ENCODE measurements around the gene TM2D1.

GRCh38 chr1:61756773-61757172 lies 31.8 kb upstream of the TM2D1 start:
- TF ChIP-seq, protein P1, sequence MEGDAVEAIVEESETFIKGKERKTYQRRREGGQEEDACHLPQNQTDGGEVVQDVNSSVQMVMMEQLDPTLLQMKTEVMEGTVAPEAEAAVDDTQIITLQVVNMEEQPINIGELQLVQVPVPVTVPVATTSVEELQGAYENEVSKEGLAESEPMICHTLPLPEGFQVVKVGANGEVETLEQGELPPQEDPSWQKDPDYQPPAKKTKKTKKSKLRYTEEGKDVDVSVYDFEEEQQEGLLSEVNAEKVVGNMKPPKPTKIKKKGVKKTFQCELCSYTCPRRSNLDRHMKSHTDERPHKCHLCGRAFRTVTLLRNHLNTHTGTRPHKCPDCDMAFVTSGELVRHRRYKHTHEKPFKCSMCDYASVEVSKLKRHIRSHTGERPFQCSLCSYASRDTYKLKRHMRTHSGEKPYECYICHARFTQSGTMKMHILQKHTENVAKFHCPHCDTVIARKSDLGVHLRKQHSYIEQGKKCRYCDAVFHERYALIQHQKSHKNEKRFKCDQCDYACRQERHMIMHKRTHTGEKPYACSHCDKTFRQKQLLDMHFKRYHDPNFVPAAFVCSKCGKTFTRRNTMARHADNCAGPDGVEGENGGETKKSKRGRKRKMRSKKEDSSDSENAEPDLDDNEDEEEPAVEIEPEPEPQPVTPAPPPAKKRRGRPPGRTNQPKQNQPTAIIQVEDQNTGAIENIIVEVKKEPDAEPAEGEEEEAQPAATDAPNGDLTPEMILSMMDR (IDR thresholded peaks at IDR 0.05) = no peak
- no peak for TF ChIP-seq POLR2A (IDR thresholded peaks at IDR 0.05)

All from esophagus squamous epithelium (tissue), 4 donors.